HG02588 (cell line): Measurements from ENCODE around the gene DMXL1.
"Not testable (repeated sequence)": the region's sequence is repeated elsewhere in the genome, so short reads cannot be mapped to it uniquely, and the experiment has no call there.

Experiments used
- ATAC-seq: cut with Tn5 transposase; IDR thresholded peaks from one replicate; pipeline ENCODE4 v1.9.1; 2021; ENCODE audit warnings: mild to moderate bottlenecking, moderate library complexity; ENCODE audit not compliant: unreplicated experiment

DMXL1 gene

GRCh38 chr5:119067450-119067849, 3.4 kb upstream of the DMXL1 start:
- ATAC-seq, result no peak

GRCh38 chr5:119070578-119070827, 384 bp upstream of the DMXL1 start:
- peak; percentile 52 for ATAC-seq

GRCh38 chr5:119071561-119071995, 691 bp downstream of the DMXL1 start:
- ATAC-seq, result peak; percentile 10

- no peak for ATAC-seq
These were observed 1.6 kb downstream of the DMXL1 start for GRCh38 chr5:119072496-119072895.

- ATAC-seq, result not testable (repeated sequence)
These were observed 3.0 kb downstream of the DMXL1 start for GRCh38 chr5:119073746-119074337.

GRCh38 chr5:119074419-119074818, 3.5 kb downstream of the DMXL1 start:
- peak; percentile 18 for ATAC-seq

GRCh38 chr5:119075269-119075668, 4.4 kb downstream of the DMXL1 start:
- ATAC-seq, result not testable (repeated sequence)

GRCh38 chr5:119076080-119076479, 5.2 kb downstream of the DMXL1 start:
- ATAC-seq, result no peak

GRCh38 chr5:119077444-119077843, 6.6 kb downstream of the DMXL1 start:
- no peak for ATAC-seq

- no peak for ATAC-seq
These were observed 7.4 kb downstream of the DMXL1 start for GRCh38 chr5:119078071-119078846.

- no peak for ATAC-seq
These were observed 8.0 kb downstream of the DMXL1 start for GRCh38 chr5:119078861-119079260.

- no peak for ATAC-seq
These were observed 8.5 kb downstream of the DMXL1 start for GRCh38 chr5:119079318-119079921.

GRCh38 chr5:119080936-119081335, 10.0 kb downstream of the DMXL1 start:
- no peak for ATAC-seq

GRCh38 chr5:119082691-119083090, 11.8 kb downstream of the DMXL1 start:
- no peak for ATAC-seq

- peak; percentile 62 for ATAC-seq
These were observed 12.8 kb downstream of the DMXL1 start for GRCh38 chr5:119083679-119084078.

- ATAC-seq, result no peak
These were observed 17.6 kb downstream of the DMXL1 start for GRCh38 chr5:119088438-119088837.

GRCh38 chr5:119095611-119096010, 24.7 kb downstream of the DMXL1 start:
- no peak for ATAC-seq

- ATAC-seq, result no peak
These were observed 35.1 kb downstream of the DMXL1 start for GRCh38 chr5:119105971-119106370.

- no peak for ATAC-seq
These were observed 41.3 kb downstream of the DMXL1 start for GRCh38 chr5:119112151-119112550.

- no peak for ATAC-seq
These were observed 46.4 kb downstream of the DMXL1 start for GRCh38 chr5:119117237-119117636.

- ATAC-seq, result no peak
These were observed 47.1 kb downstream of the DMXL1 start for GRCh38 chr5:119118000-119118399.

- no peak for ATAC-seq
These were observed 50.0 kb downstream of the DMXL1 start for GRCh38 chr5:119120893-119121292.
